Liver (tissue), 9 donors: ENCODE results near the gene SF3B5. TPM values are rescaled to one million over a fixed set of nuclear protein-coding genes. Genes with fewer than 3 reads are reported as not detected.

Source experiments
- DNase-seq: peaks from one replicate; pipeline ENCODE4 v3.0.0-alpha.2; 2017; ENCODE audit warnings: low spot score
- H3K27ac ChIP-seq, 2 donors: one replicate each; pipeline ENCODE4 v1.7.0; 2013; ENCODE audit warnings: inconsistent platforms in 2 of 2, low read length in 2 of 2, control low read depth in 1 of 2, low read depth in 1 of 2, mild to moderate bottlenecking in 1 of 2
- H3K27me3 ChIP-seq, 4 donors: one replicate each; pipeline versions ENCODE4 v1.6.1 to v1.7.0; 2013; ENCODE audit warnings: low read length in 3 of 4, inconsistent platforms in 1 of 4, mild to moderate bottlenecking in 1 of 4, moderate library complexity in 1 of 4; ENCODE audit not compliant: control insufficient read depth in 4 of 4, insufficient read depth in 4 of 4
- H3K36me3 ChIP-seq, 4 donors: one replicate each; pipeline versions ENCODE4 v1.6.1 to v1.7.0; 2013; ENCODE audit warnings: low read length in 3 of 4, mild to moderate bottlenecking in 3 of 4, low read depth in 1 of 4, moderate library complexity in 1 of 4; ENCODE audit not compliant: control insufficient read depth in 4 of 4, insufficient read depth in 3 of 4
- H3K4me1 ChIP-seq, 4 donors: one replicate each; pipeline versions ENCODE4 v1.6.1 to v1.7.0; 2013; ENCODE audit warnings: low read length in 3 of 4, mild to moderate bottlenecking in 3 of 4, moderate library complexity in 1 of 4; ENCODE audit not compliant: control insufficient read depth in 4 of 4, insufficient read depth in 4 of 4
- H3K4me3 ChIP-seq, 3 donors: one replicate each; pipeline versions ENCODE4 v1.6.1 to v1.7.0; 2013; ENCODE audit warnings: low read length in 3 of 3, control low read depth in 1 of 3, low read depth in 1 of 3, mild to moderate bottlenecking in 1 of 3
- H3K9ac ChIP-seq, 2 donors: one replicate each; pipeline ENCODE4 v1.7.0; 2013; ENCODE audit warnings: low read length in 2 of 2, mild to moderate bottlenecking in 2 of 2, moderate library complexity in 2 of 2, control low read depth in 1 of 2, low read depth in 1 of 2
- H3K9me3 ChIP-seq, 4 donors: one replicate each; pipeline versions ENCODE4 v1.6.1 to v1.7.0; 2013; ENCODE audit warnings: low read length in 3 of 4; ENCODE audit not compliant: control insufficient read depth in 4 of 4
- ATF3 ChIP-seq: IDR thresholded peaks from 2 replicates; pipeline ENCODE4 v1.6.1; 2016; ENCODE audit warnings: antibody characterized with exemption
- CTCF ChIP-seq: fragments of 150-350 bp; IDR thresholded peaks from 2 replicates; pipeline ENCODE4 v1.5.1; 2017; ENCODE audit warnings: improper control_type of control experiment, low read depth, low read length; ENCODE audit not compliant: missing input control
- EGR1 ChIP-seq, 2 donors: IDR thresholded peaks; 2 replicates each; pipeline ENCODE4 v1.6.1; 2016 to 2018; ENCODE audit warnings: antibody characterized with exemption in 2 of 2, low read depth in 2 of 2
- FOXA1 ChIP-seq: IDR thresholded peaks from 2 replicates; pipeline ENCODE4 v1.6.1; 2016; ENCODE audit warnings: antibody characterized with exemption
- FOXA2 ChIP-seq: IDR thresholded peaks from 2 replicates; pipeline ENCODE4 v1.6.1; 2016; ENCODE audit warnings: antibody characterized with exemption
- GABPA ChIP-seq, 2 donors: IDR thresholded peaks in 1 of 2; conservative IDR thresholded peaks in 1 of 2; 2 replicates each; pipeline ENCODE4 v1.6.1; 2016; ENCODE audit warnings: antibody characterized with exemption in 2 of 2, mild to moderate bottlenecking in 1 of 2, moderate library complexity in 1 of 2
- HNF4A ChIP-seq, 2 donors: conservative IDR thresholded peaks; 2 replicates each; pipeline ENCODE4 v1.6.1; 2016; ENCODE audit warnings: antibody characterized with exemption in 2 of 2, mild to moderate bottlenecking in 2 of 2
- HNF4G ChIP-seq: IDR thresholded peaks from 2 replicates; pipeline ENCODE4 v1.6.1; 2016; ENCODE audit warnings: antibody characterized with exemption
- JUND ChIP-seq, 2 donors: IDR thresholded peaks; 2 replicates each; pipeline ENCODE4 v1.6.1; 2016; ENCODE audit warnings: antibody characterized with exemption in 2 of 2
- MAX ChIP-seq: IDR thresholded peaks from 2 replicates; pipeline ENCODE4 v1.6.1; 2016; ENCODE audit warnings: antibody characterized with exemption
- NR2F2 ChIP-seq: IDR thresholded peaks from 2 replicates; pipeline ENCODE4 v1.6.1; 2016; ENCODE audit warnings: antibody characterized with exemption
- RAD21 ChIP-seq, 2 donors: IDR thresholded peaks; 2 replicates each; pipeline ENCODE4 v1.6.1; 2016; ENCODE audit warnings: antibody characterized with exemption in 2 of 2, mild to moderate bottlenecking in 2 of 2
- RXRA ChIP-seq, 2 donors: IDR thresholded peaks; 2 replicates each; pipeline ENCODE4 v1.6.1; 2017 to 2018; ENCODE audit warnings: antibody characterized with exemption in 2 of 2, mild to moderate bottlenecking in 1 of 2
- YY1 ChIP-seq: IDR thresholded peaks from 2 replicates; pipeline ENCODE4 v1.6.1; 2016; ENCODE audit warnings: antibody characterized with exemption, mild to moderate bottlenecking
- ZBTB33 ChIP-seq: IDR thresholded peaks from 2 replicates; pipeline ENCODE4 v1.6.1; 2016; ENCODE audit warnings: antibody characterized with exemption
- WGBS: extraction: QIAGEN DNeasy Blood & Tissue Kit; methylation state at CpG from one replicate; pipeline ENCODE4 v1.1.7; 2013; 5-methylcytosine and 5-hydroxymethylcytosine counted together
- polyA plus RNA-seq, 2 donors: library from polyadenylated mRNA; stranded (reverse) in 1 of 2; unstranded in 1 of 2; fragments of 200-250 nt in 1 of 2; fragments of >200 nt in 1 of 2; fragmentation: Nextera tagmentation in 1 of 2; extraction: Ambion mirVana in 1 of 2; gene quantifications; one replicate each; pipeline versions ENCODE4 v1.2.1 to v1.2.3, GENCODE V29; 2013 to 2015
- total RNA-seq, 2 donors: library from RNA; depleted of rRNA; stranded (reverse); fragments of >200 nt; gene quantifications; one replicate each; pipeline ENCODE4 v1.2.3, GENCODE V29; 2014
- TF ChIP-seq, protein P1 (sequence below): IDR thresholded peaks from 2 replicates; pipeline ENCODE4 v1.6.1; 2016; ENCODE audit warnings: antibody characterized with exemption, mild to moderate bottlenecking
- donor health status: healthy.
- donor health status: healthy.
- donor health status: healthy.
- donor health status: healthy.
- donor health status: healthy.

The SF3B5 gene
- total and polyA plus RNA-seq, 4 donors, result 51.8 to 178 (median 96.9) TPM

GRCh38 chr6:144123836-144124235 lies 28.5 kb upstream of the SF3B5 start:
- Histone ChIP-seq H3K9me3 (no peaks in the 10 kb centered on the region), H3K4me3 (no peak overlapping the region), H3K27ac (no peak overlapping the region), H3K9ac (no peak overlapping the region), H3K27me3 (no peaks in the 10 kb centered on the region), H3K4me1 (no peaks in the 10 kb centered on the region), H3K36me3 (no peaks in the 10 kb centered on the region)
- no peak for DNase-seq
- 63% methylated on average over 2 of the region's 2 CpGs for WGBS
- TF ChIP-seq GABPA (IDR thresholded peaks at IDR 0.05 in 1 of 2, conservative IDR thresholded peaks at IDR 0.05 in 1 of 2), result no peak
- TF ChIP-seq ATF3, result no peak
- no peak for TF ChIP-seq JUND (IDR thresholded peaks at IDR 0.05)
- TF ChIP-seq HNF4A (conservative IDR thresholded peaks at IDR 0.05), result no peak
- no peak for TF ChIP-seq MAX
- TF ChIP-seq NR2F2, result no peak
- TF ChIP-seq EGR1 (IDR thresholded peaks at IDR 0.05; ENCODE audit: low read depth in 2 of 2), result no peak
- TF ChIP-seq FOXA1, result no peak

GRCh38 chr6:144123421-144123820 lies 28.0 kb upstream of the SF3B5 start:
- no peaks in the 10 kb centered on the region for H3K36me3 ChIP-seq
- no peak for DNase-seq
- no peak overlapping the region for H3K9ac ChIP-seq
- no peak overlapping the region for H3K27ac ChIP-seq
- no peak for TF ChIP-seq YY1
- no peak for TF ChIP-seq MAX
- no peak for TF ChIP-seq EGR1 (IDR thresholded peaks at IDR 0.05; ENCODE audit: low read depth in 2 of 2)
- no peak for TF ChIP-seq NR2F2
- TF ChIP-seq GABPA (IDR thresholded peaks at IDR 0.05 in 1 of 2, conservative IDR thresholded peaks at IDR 0.05 in 1 of 2), result no peak
- no peak for TF ChIP-seq FOXA1
- TF ChIP-seq JUND (IDR thresholded peaks at IDR 0.05), result no peak
- TF ChIP-seq RAD21 (IDR thresholded peaks at IDR 0.05), result no peak
- no peak for TF ChIP-seq ZBTB33
- TF ChIP-seq, protein P1, sequence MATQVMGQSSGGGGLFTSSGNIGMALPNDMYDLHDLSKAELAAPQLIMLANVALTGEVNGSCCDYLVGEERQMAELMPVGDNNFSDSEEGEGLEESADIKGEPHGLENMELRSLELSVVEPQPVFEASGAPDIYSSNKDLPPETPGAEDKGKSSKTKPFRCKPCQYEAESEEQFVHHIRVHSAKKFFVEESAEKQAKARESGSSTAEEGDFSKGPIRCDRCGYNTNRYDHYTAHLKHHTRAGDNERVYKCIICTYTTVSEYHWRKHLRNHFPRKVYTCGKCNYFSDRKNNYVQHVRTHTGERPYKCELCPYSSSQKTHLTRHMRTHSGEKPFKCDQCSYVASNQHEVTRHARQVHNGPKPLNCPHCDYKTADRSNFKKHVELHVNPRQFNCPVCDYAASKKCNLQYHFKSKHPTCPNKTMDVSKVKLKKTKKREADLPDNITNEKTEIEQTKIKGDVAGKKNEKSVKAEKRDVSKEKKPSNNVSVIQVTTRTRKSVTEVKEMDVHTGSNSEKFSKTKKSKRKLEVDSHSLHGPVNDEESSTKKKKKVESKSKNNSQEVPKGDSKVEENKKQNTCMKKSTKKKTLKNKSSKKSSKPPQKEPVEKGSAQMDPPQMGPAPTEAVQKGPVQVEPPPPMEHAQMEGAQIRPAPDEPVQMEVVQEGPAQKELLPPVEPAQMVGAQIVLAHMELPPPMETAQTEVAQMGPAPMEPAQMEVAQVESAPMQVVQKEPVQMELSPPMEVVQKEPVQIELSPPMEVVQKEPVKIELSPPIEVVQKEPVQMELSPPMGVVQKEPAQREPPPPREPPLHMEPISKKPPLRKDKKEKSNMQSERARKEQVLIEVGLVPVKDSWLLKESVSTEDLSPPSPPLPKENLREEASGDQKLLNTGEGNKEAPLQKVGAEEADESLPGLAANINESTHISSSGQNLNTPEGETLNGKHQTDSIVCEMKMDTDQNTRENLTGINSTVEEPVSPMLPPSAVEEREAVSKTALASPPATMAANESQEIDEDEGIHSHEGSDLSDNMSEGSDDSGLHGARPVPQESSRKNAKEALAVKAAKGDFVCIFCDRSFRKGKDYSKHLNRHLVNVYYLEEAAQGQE, result no peak
- TF ChIP-seq ATF3, result no peak
- no peak for TF ChIP-seq RXRA (IDR thresholded peaks at IDR 0.05)
- no peak for TF ChIP-seq FOXA2
- no peak for TF ChIP-seq HNF4A (conservative IDR thresholded peaks at IDR 0.05)
- TF ChIP-seq CTCF, result no peak
- no peak for TF ChIP-seq HNF4G
- H3K4me3 ChIP-seq, result no peak overlapping the region
- no peaks in the 10 kb centered on the region for H3K9me3 ChIP-seq
- H3K27me3 ChIP-seq, result no peaks in the 10 kb centered on the region
- H3K4me1 ChIP-seq, result no peaks in the 10 kb centered on the region
- 59% methylated on average over 2 of the region's 2 CpGs for WGBS
